ENCODE results near the gene SRD5A1.

The SRD5A1 gene

GRCh38 chr5:6678385-6678784, 45.1 kb downstream of the SRD5A1 start:
- Histone ChIP-seq H3K4me3 (replicated peaks; ENCODE audit: insufficient read depth, low read length) (no peak overlapping the region), H3K27ac (replicated peaks) (no peak overlapping the region), H3K27me3 (ENCODE audit: insufficient read depth, poor library complexity, severe bottlenecking) (no peaks in the 10 kb centered on the region)
- no peak for TF ChIP-seq CTCF (IDR thresholded peaks at IDR 0.05; ENCODE audit: insufficient read depth, low read length)
- TF ChIP-seq REST (IDR thresholded peaks at IDR 0.05; ENCODE audit: insufficient replicate concordance, low read depth) = no peak
- TF ChIP-seq POLR2AphosphoS5 (IDR thresholded peaks at IDR 0.05; ENCODE audit: low read depth) = no peak
- TF ChIP-seq GABPA (IDR thresholded peaks at IDR 0.05; ENCODE audit: low read depth) = no peak
- TF ChIP-seq SPI1 (IDR thresholded peaks at IDR 0.05; ENCODE audit: borderline replicate concordance, low read depth) = no peak
- no peak for DNase-seq (ENCODE audit: low read depth in 1 of 2, low spot score in 1 of 2)

DNA sequence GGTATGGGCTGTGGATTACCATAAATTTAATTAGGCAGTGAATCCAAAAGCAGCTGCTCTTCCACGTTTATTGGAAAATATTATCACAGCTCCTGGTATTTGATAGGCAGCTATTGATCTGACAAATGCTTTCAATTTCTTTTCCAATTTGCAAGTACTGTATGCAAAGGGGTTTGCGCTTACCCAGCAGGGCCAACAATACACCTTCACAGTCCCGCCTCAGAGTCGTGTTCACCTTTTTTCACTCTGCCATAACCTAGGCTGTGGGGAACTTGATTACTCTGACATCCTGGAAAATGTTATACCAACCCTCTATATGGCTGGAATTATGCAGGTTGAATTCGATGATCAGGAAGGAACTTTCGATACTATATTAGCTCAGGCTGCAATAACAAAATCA, 47.7 kb downstream of the SRD5A1 start:
- DNase-seq (ENCODE audit: low read depth in 1 of 2, low spot score in 1 of 2) = no peak
- H3K27ac ChIP-seq (replicated peaks) = no peak overlapping the region
- H3K27me3 ChIP-seq (ENCODE audit: insufficient read depth, poor library complexity, severe bottlenecking) = no peaks in the 10 kb centered on the region
- no peak overlapping the region for H3K4me3 ChIP-seq (replicated peaks; ENCODE audit: insufficient read depth, low read length)
- TF ChIP-seq REST (IDR thresholded peaks at IDR 0.05; ENCODE audit: insufficient replicate concordance, low read depth) = no peak
- TF ChIP-seq GABPA (IDR thresholded peaks at IDR 0.05; ENCODE audit: low read depth) = no peak
- no peak for TF ChIP-seq SPI1 (IDR thresholded peaks at IDR 0.05; ENCODE audit: borderline replicate concordance, low read depth)
- TF ChIP-seq POLR2AphosphoS5 (IDR thresholded peaks at IDR 0.05; ENCODE audit: low read depth) = no peak
- TF ChIP-seq CTCF (IDR thresholded peaks at IDR 0.05; ENCODE audit: insufficient read depth, low read length) = no peak

GRCh38 chr5:6681682-6682081, 48.4 kb downstream of the SRD5A1 start:
- no peaks in the 10 kb centered on the region for H3K27me3 ChIP-seq (ENCODE audit: insufficient read depth, poor library complexity, severe bottlenecking)
- H3K27ac ChIP-seq (replicated peaks) = no peak overlapping the region
- no peak overlapping the region for H3K4me3 ChIP-seq (replicated peaks; ENCODE audit: insufficient read depth, low read length)
- TF ChIP-seq SPI1 (IDR thresholded peaks at IDR 0.05; ENCODE audit: borderline replicate concordance, low read depth) (no peak), POLR2AphosphoS5 (IDR thresholded peaks at IDR 0.05; ENCODE audit: low read depth) (no peak), CTCF (IDR thresholded peaks at IDR 0.05; ENCODE audit: insufficient read depth, low read length) (no peak), REST (IDR thresholded peaks at IDR 0.05; ENCODE audit: insufficient replicate concordance, low read depth) (no peak), GABPA (IDR thresholded peaks at IDR 0.05; ENCODE audit: low read depth) (no peak)
- no peak for DNase-seq (ENCODE audit: low read depth in 1 of 2, low spot score in 1 of 2)

Measured in HL-60 (cell line).